ENCODE data around the gene PTGER3. TPM values are rescaled to one million over a fixed set of nuclear protein-coding genes. Genes with fewer than 3 reads are reported as not detected.

PTGER3 gene
- 1 to 10 TPM in 2 of 4 donors, not detected in 2; 2.0 to 2.4 TPM for polyA plus RNA-seq
- long read RNA-seq, donor 1: 0 reads
- long read RNA-seq, donor 2: 0 reads
- long read RNA-seq, donor 3, full-length matches to known transcripts: 9 of 9 reads
- long read RNA-seq, donor 3, partial matches to known transcripts: 0 of 9 reads
- long read RNA-seq, donor 3, other reads (novel, unspliced or antisense): 0 of 9 reads
- long read RNA-seq, donor 4: 0 reads
- long read RNA-seq, donor 5: 0 reads
- long read RNA-seq, donor 6, partial matches to known transcripts: 0 of 4 reads
- long read RNA-seq, donor 6, other reads (novel, unspliced or antisense): 0 of 4 reads
- long read RNA-seq, donor 7: 0 reads
- long read RNA-seq, donor 8, partial matches to known transcripts: 0 of 1 reads
- long read RNA-seq, donor 8, other reads (novel, unspliced or antisense): 0 of 1 reads
- long read RNA-seq, donor 9: 0 reads
- long read RNA-seq, donor 10, full-length matches to known transcripts: 16 of 16 reads
- long read RNA-seq, donor 10, partial matches to known transcripts: 0 of 16 reads
- long read RNA-seq, donor 10, other reads (novel, unspliced or antisense): 0 of 16 reads

DNA sequence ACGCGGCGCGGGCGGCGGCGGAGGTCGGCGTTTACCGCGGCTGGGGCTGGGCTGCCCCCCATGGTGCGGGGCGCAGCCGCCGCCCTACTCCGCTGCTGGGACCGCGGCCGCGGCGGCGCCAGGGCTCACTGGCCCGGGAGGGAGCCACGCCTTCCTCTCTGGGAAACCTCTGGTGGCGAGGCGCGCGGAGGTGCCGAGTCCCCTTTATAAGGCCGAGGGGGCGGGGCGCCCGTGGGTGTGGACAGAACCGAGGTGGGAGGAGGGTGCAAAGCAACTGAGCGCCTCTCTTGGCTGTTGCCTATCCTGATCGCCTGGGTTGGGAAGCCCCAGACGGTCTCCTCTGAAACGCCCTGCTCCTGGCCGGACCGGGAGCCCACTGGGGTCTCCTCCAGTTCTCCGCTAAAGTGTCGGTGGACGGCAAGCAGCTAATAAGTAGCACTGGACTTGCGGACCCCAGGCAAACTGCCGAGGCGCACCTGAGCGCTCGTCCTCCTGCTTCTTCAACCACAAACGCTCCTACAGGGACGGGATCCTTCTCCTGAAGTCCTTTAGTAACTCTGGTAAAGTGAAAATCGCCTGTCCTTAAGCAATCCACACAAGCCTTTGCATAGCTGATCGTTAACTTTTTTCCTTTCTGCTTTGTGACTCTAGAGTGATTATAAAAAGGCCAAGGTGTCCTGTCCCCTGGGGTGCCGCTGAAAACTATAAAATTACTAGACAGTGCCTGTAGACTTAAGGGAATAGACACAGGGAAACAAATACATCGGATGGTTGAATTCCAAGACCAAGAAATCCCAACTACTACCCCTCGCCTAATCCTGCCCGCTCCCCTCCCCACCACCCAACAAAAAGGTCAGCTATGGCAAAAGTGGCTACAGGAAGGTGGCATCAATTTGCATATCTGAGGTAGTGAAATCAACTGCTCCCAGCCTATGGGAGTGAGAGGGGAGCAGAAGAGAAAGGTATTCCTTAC, at the start of gene PTGER3:
Gene PTGER3, minus strand, starts transcription at position 182 of the 973 bp plus-strand sequence. CDS start 239 bp downstream, outside the sequence.
- H3K36me3 ChIP-seq (ENCODE audit: control insufficient read depth in 3 of 3, insufficient read depth in 2 of 3, low read depth in 1 of 3, low read length in 3 of 3): peaks cover 0 to 2% (median 0%) of the 10 kb centered on the region in 3 donors
- DNase-seq: peak; percentile 51 to 68
- FAIRE-seq: no peak
- peaks cover 0 to 2% of the 10 kb centered on the region in 2 donors for H3K9me3 ChIP-seq (ENCODE audit: control insufficient read depth in 2 of 2, insufficient read depth in 1 of 2, low read depth in 1 of 2, low read length in 1 of 2)
- H3K27me3 ChIP-seq (ENCODE audit: control insufficient read depth in 3 of 3, insufficient read depth in 3 of 3, low read length in 3 of 3): peaks cover 3 to 39% (median 8%) of the 10 kb centered on the region in 3 donors
- WGBS, 3 donors: 5 to 7% (median 5%) methylated on average over 45 to 56 of the region's 56 CpGs
- peaks cover 0 to 6% (median 0%) of the 10 kb centered on the region in 3 donors for H3K4me1 ChIP-seq (ENCODE audit: control insufficient read depth in 3 of 3, insufficient read depth in 2 of 3, low read depth in 1 of 3, low read length in 2 of 3)
- H3K27ac ChIP-seq (ENCODE audit: low read depth in 1 of 3, low read length in 2 of 3): no peak within 1 kb of the TSS
- peak within 1 kb of the TSS; percentile 20 to 51 (median 37) for H3K4me3 ChIP-seq (ENCODE audit: low read depth in 1 of 3, low read length in 3 of 3)

DNA sequence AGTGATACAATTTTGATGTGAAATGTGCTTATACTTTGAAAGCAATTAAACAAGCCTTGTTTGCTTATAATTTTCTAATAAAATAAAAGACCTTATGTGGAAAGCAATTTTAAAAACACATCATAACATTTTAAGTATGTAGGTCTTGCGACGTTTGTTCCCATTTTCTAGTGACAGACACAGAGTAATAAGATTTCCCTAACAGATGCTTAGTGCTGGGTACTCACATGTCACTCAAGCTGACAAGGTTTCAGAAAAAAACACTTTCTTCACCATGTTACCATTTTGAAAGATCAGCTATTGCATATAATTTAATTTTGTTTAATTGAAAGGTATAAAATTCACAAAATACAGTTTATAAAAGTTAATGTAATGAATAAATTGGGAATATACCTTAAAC, 47.3 kb upstream of the PTGER3 start:
- H3K27me3 ChIP-seq (ENCODE audit: control insufficient read depth in 3 of 3, insufficient read depth in 3 of 3, low read length in 3 of 3): no peaks in the 10 kb centered on the region
- no peak overlapping the region for H3K27ac ChIP-seq (ENCODE audit: low read depth in 1 of 3, low read length in 2 of 3)
- 90 to 93% (median 92%) methylated on average over 2 of the region's 2 CpGs for WGBS, 3 donors
- no peaks in the 10 kb centered on the region for H3K36me3 ChIP-seq (ENCODE audit: control insufficient read depth in 3 of 3, insufficient read depth in 2 of 3, low read depth in 1 of 3, low read length in 3 of 3)
- no peaks in the 10 kb centered on the region for H3K4me1 ChIP-seq (ENCODE audit: control insufficient read depth in 3 of 3, insufficient read depth in 2 of 3, low read depth in 1 of 3, low read length in 2 of 3)
- DNase-seq: no peak
- H3K9me3 ChIP-seq (ENCODE audit: control insufficient read depth in 2 of 2, insufficient read depth in 1 of 2, low read depth in 1 of 2, low read length in 1 of 2): no peaks in the 10 kb centered on the region
- no peak for FAIRE-seq
- H3K4me3 ChIP-seq (ENCODE audit: low read depth in 1 of 3, low read length in 3 of 3): no peak overlapping the region

DNA sequence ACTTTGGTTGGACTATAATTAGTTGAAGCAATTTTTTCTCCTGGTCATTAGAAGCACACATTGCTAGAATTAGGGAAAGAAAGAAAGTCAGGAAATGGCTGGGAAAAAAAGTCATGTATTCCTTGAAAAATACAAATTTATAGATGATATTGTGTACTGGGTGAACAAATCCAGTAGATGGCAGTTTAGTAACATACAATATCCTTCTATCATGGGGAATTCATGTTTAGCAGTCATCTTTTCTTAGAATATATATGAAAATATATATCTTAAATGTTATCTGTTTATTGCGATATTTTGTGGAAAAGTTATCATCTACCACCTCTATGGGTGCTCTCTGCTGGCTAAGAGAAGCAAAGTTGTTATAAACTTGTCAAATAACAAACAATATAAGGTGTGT, 46.3 kb upstream of the PTGER3 start:
- Histone ChIP-seq H3K36me3 (ENCODE audit: control insufficient read depth in 3 of 3, insufficient read depth in 2 of 3, low read depth in 1 of 3, low read length in 3 of 3) (no peaks in the 10 kb centered on the region), H3K9me3 (ENCODE audit: control insufficient read depth in 2 of 2, insufficient read depth in 1 of 2, low read depth in 1 of 2, low read length in 1 of 2) (no peaks in the 10 kb centered on the region), H3K4me1 (ENCODE audit: control insufficient read depth in 3 of 3, insufficient read depth in 2 of 3, low read depth in 1 of 3, low read length in 2 of 3) (no peaks in the 10 kb centered on the region), H3K4me3 (ENCODE audit: low read depth in 1 of 3, low read length in 3 of 3) (no peak overlapping the region), H3K27me3 (ENCODE audit: control insufficient read depth in 3 of 3, insufficient read depth in 3 of 3, low read length in 3 of 3) (no peaks in the 10 kb centered on the region), H3K27ac (ENCODE audit: low read depth in 1 of 3, low read length in 2 of 3) (no peak overlapping the region)
- DNase-seq (peak in 1 of 2 donors; percentile 12), FAIRE-seq (no peak)
- WGBS, 3 donors: 75 to 81% (median 81%) methylated on average over 1 of the region's 1 CpG

DNA sequence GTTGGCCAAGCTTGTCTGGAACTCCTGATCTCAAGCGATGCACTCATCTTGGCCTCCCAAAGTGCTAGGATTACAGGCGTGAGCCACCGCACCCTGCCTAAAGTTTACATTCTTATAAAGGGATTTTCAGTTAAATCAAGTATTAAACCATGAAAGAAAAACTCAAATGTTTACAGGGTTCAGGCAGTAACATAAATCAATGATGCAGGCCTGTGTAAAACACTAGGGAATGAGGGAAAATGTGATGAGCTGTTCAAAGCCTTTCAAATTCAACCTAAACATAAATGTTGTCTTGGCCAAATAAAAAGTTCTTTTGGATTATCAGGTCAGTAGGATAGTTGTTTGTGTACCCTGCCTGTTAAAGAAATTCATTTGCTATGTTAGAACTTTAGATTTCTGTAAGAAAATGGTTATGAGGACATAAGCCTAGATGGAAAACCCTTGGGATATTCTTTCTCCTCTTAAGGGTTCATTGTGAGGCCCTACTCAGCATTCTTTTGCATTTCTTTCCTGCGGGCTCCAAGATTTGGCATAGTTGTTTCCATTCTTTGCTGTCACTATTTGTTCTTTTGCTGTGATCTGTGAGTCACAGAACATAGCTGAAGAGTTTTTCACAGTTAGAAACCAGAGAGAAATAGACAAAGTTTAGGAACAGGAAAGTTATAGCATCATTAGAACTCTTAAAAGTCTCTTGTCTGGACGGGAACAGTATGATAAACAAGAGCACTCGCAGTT, 42.1 kb upstream of the PTGER3 start:
- no peaks in the 10 kb centered on the region for H3K9me3 ChIP-seq (ENCODE audit: control insufficient read depth in 2 of 2, insufficient read depth in 1 of 2, low read depth in 1 of 2, low read length in 1 of 2)
- no peak for DNase-seq
- H3K36me3 ChIP-seq (ENCODE audit: control insufficient read depth in 3 of 3, insufficient read depth in 2 of 3, low read depth in 1 of 3, low read length in 3 of 3): no peaks in the 10 kb centered on the region
- FAIRE-seq: no peak
- no peaks in the 10 kb centered on the region for H3K27me3 ChIP-seq (ENCODE audit: control insufficient read depth in 3 of 3, insufficient read depth in 3 of 3, low read length in 3 of 3)
- H3K4me3 ChIP-seq (ENCODE audit: low read depth in 1 of 3, low read length in 3 of 3): no peak overlapping the region
- WGBS, 3 donors: 69 to 89% (median 85%) methylated on average over 6 of the region's 6 CpGs
- peak overlapping the region in 1 of 3 donors; percentile 85 for H3K27ac ChIP-seq (ENCODE audit: low read depth in 1 of 3, low read length in 2 of 3)
- H3K4me1 ChIP-seq (ENCODE audit: control insufficient read depth in 3 of 3, insufficient read depth in 2 of 3, low read depth in 1 of 3, low read length in 2 of 3): no peaks in the 10 kb centered on the region

DNA sequence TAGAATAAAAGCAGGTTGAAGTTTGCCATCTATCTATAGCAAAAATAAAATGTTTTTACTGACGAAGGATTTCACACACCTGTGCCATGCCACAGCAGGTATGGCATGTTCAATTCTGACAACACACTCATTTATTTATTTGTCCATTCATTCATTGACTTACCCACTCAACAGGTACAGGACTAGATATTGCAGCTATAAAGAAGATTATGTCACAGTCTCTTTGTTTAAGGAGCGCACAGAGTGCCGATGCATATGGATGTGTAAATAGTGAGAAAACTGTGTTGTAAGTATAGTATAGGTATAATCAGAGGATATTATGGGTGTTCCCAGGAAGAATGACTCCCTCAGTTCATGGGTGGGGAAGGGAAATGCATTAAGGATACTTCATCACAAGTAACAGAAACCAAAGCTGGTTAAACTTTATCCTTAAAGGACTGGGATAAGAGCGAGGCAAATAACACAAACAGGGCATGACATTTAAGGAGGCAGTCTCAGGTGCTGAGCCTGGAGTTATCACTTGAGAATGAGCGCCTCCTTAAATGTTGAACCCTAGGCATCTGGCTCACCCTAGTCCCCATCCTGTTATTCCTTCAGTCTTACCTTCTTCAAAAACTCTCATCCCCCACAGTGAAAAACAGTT, 41.1 kb upstream of the PTGER3 start:
- no peaks in the 10 kb centered on the region for H3K36me3 ChIP-seq (ENCODE audit: control insufficient read depth in 3 of 3, insufficient read depth in 2 of 3, low read depth in 1 of 3, low read length in 3 of 3)
- no peaks in the 10 kb centered on the region for H3K9me3 ChIP-seq (ENCODE audit: control insufficient read depth in 2 of 2, insufficient read depth in 1 of 2, low read depth in 1 of 2, low read length in 1 of 2)
- peak; percentile 22 to 49 for DNase-seq
- no peak for FAIRE-seq
- no peak overlapping the region for H3K27ac ChIP-seq (ENCODE audit: low read depth in 1 of 3, low read length in 2 of 3)
- H3K27me3 ChIP-seq (ENCODE audit: control insufficient read depth in 3 of 3, insufficient read depth in 3 of 3, low read length in 3 of 3): no peaks in the 10 kb centered on the region
- no peak overlapping the region for H3K4me3 ChIP-seq (ENCODE audit: low read depth in 1 of 3, low read length in 3 of 3)
- no peaks in the 10 kb centered on the region for H3K4me1 ChIP-seq (ENCODE audit: control insufficient read depth in 3 of 3, insufficient read depth in 2 of 3, low read depth in 1 of 3, low read length in 2 of 3)
- 65 to 70% (median 69%) methylated on average over 5 of the region's 5 CpGs for WGBS, 3 donors

DNA sequence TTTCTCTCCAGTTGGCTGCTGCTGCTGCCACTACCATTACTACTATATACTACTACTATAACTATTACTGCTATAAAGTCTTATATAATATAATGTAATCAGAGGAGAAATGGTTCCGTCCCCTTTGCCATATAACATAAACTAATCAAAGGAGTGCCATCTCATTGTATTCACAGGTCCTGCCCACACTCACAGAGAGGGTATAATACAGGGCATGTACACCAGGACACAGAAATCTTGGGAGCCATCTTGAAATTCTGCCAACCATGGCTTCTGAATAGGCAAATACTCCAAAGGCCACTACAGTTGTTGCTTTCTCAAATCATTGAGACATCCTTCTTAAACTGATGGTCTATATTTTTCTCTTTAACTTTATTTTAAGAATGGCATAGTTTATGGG, 40.1 kb upstream of the PTGER3 start:
- no peak overlapping the region for H3K27ac ChIP-seq (ENCODE audit: low read depth in 1 of 3, low read length in 2 of 3)
- no peak for FAIRE-seq
- 96 to 100% (median 100%) methylated on average over 1 of the region's 1 CpG for WGBS, 3 donors
- H3K4me1 ChIP-seq (ENCODE audit: control insufficient read depth in 3 of 3, insufficient read depth in 2 of 3, low read depth in 1 of 3, low read length in 2 of 3): no peaks in the 10 kb centered on the region
- no peak for DNase-seq
- no peaks in the 10 kb centered on the region for H3K27me3 ChIP-seq (ENCODE audit: control insufficient read depth in 3 of 3, insufficient read depth in 3 of 3, low read length in 3 of 3)
- no peaks in the 10 kb centered on the region for H3K36me3 ChIP-seq (ENCODE audit: control insufficient read depth in 3 of 3, insufficient read depth in 2 of 3, low read depth in 1 of 3, low read length in 3 of 3)
- H3K9me3 ChIP-seq (ENCODE audit: control insufficient read depth in 2 of 2, insufficient read depth in 1 of 2, low read depth in 1 of 2, low read length in 1 of 2): no peaks in the 10 kb centered on the region
- H3K4me3 ChIP-seq (ENCODE audit: low read depth in 1 of 3, low read length in 3 of 3): no peak overlapping the region

DNA sequence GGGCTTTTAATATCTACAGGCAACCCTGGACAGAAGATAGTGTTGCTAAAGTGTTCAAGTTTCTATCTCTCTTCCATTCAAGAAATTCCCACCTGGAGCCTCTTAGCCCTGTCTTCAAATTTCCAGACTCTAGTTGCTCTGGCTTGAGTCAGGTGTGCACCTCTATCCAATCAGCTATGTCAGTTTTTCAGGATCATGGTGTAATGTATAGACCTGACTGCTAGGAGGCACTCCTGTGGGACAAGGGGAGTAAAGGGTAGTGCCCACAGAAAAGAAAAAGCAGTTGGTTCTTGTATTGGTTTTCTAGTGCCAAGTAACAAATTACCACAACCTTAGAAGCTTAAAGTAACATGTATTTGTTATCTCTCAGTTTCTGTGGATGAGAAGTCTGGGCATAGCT, 39.4 kb upstream of the PTGER3 start:
- no peak for FAIRE-seq
- H3K27ac ChIP-seq (ENCODE audit: low read depth in 1 of 3, low read length in 2 of 3): no peak overlapping the region
- H3K9me3 ChIP-seq (ENCODE audit: control insufficient read depth in 2 of 2, insufficient read depth in 1 of 2, low read depth in 1 of 2, low read length in 1 of 2): no peaks in the 10 kb centered on the region
- H3K27me3 ChIP-seq (ENCODE audit: control insufficient read depth in 3 of 3, insufficient read depth in 3 of 3, low read length in 3 of 3): no peaks in the 10 kb centered on the region
- no peaks in the 10 kb centered on the region for H3K4me1 ChIP-seq (ENCODE audit: control insufficient read depth in 3 of 3, insufficient read depth in 2 of 3, low read depth in 1 of 3, low read length in 2 of 3)
- no peak for DNase-seq
- no peak overlapping the region for H3K4me3 ChIP-seq (ENCODE audit: low read depth in 1 of 3, low read length in 3 of 3)
- H3K36me3 ChIP-seq (ENCODE audit: control insufficient read depth in 3 of 3, insufficient read depth in 2 of 3, low read depth in 1 of 3, low read length in 3 of 3): no peaks in the 10 kb centered on the region

Data from small intestine (tissue), 16 donors.